Astrocyte of the spinal cord (primary cell): ENCODE data around the gene KIF17.

Source experiments
- DNase-seq: peaks from one replicate; pipeline ENCODE4 v3.0.0; 2011; ENCODE audit warnings: low read depth, low spot score
- H3K4me3 ChIP-seq: 2 replicates; pipeline ENCODE4 v1.5.1; 2011; ENCODE audit warnings: low read depth, mild to moderate bottlenecking, low read length, moderate library complexity
- in situ Hi-C: cut with HindIII; loops from 2 replicates; pipeline ENCODE4 v1.10.0; 2017; ENCODE audit warnings: low sequenced_read_pairs
- TF ChIP-seq, protein P1 (sequence below): IDR thresholded peaks from 2 replicates; pipeline ENCODE4 v1.5.1; 2012; ENCODE audit warnings: low read depth, mild to moderate bottlenecking, low read length, inconsistent platforms

The KIF17 gene

DNA sequence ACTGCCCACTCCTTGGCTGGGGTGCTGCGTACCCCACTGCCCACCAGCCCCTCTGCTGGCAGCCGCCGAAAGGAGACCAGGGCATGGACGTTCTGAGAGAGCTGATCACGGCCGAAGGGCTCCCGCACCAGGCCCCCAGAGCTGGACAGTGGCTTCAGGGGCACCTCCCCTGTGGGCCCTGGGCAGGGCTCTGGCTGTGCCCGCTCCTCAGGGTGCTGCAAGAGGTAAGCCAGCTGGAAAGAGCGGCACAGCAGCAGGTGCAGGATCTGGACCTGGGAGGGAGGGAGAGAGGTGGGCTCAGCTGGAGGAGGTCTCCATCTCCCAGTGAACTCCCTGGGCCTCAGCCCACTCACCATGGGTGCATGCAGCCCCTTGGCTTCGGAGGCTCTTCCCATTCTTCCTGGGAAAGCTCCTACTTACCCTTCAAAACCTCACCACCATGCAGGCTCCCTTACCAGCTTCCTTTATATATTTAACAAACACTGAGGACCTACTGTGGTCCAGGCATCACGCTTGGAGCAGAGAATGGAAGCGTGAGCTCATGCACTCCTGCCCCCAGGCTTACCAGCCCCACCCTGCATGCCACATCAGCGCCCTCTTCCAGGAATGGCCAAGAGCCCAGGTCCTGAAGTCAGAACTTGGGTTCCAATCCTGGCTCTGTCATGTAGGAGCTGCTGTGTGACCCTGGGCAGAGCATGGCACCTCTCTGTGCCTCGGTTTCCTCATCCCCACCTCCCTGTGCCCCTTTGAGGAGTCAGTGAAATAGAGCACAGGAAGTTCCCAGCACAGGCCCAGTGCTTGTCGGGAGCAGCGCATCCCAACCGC is 6.8 kb upstream of the KIF17 start:
- DNase-seq, result no peak
- TF ChIP-seq, protein P1, sequence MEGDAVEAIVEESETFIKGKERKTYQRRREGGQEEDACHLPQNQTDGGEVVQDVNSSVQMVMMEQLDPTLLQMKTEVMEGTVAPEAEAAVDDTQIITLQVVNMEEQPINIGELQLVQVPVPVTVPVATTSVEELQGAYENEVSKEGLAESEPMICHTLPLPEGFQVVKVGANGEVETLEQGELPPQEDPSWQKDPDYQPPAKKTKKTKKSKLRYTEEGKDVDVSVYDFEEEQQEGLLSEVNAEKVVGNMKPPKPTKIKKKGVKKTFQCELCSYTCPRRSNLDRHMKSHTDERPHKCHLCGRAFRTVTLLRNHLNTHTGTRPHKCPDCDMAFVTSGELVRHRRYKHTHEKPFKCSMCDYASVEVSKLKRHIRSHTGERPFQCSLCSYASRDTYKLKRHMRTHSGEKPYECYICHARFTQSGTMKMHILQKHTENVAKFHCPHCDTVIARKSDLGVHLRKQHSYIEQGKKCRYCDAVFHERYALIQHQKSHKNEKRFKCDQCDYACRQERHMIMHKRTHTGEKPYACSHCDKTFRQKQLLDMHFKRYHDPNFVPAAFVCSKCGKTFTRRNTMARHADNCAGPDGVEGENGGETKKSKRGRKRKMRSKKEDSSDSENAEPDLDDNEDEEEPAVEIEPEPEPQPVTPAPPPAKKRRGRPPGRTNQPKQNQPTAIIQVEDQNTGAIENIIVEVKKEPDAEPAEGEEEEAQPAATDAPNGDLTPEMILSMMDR, result no peak
- in situ Hi-C loops, result no loop called here
- H3K4me3 ChIP-seq, result no peak overlapping the region

DNA sequence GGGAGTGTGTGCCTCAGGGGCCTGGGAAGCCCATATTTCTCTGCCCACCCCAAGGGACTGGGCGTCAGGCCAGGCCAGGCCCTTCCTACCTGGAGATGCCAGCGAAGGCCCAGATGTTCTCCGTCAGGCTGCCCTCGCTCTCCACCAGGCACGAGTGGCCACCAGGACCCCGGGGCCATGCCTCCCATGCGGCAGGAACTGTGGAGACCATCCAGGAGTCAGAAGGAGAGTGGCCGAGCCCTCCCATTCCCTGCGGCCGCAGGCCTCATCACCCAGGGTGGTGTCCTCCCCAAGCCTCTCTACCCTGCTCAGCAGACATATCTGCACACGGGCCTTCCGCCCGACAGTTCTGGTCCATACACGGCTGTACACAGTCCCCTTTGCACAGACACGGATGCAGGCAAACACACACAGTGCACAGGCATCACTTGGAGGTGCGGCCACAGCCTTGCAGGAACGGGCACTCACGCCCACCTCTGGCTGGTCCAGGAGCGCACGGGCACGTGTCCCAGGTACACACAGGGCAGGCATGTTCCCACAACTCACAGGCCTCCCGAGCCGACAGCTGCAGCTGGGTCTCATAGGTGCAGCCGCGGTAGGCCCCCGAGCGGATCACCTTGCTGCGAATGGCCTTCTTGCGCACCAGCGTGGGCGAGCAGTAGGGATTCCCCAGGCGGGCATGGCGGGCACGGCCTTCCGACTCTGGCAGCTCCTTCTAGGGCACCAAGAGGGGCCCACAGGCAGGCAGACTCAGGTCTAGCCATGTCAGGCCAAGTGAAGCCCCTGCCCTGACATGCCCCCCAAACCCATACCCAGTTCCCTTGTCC is 5.9 kb upstream of the KIF17 start:
- no peak overlapping the region for H3K4me3 ChIP-seq
- in situ Hi-C loops, result no loop called here
- no peak for DNase-seq
- TF ChIP-seq, protein P1, result no peak

DNA sequence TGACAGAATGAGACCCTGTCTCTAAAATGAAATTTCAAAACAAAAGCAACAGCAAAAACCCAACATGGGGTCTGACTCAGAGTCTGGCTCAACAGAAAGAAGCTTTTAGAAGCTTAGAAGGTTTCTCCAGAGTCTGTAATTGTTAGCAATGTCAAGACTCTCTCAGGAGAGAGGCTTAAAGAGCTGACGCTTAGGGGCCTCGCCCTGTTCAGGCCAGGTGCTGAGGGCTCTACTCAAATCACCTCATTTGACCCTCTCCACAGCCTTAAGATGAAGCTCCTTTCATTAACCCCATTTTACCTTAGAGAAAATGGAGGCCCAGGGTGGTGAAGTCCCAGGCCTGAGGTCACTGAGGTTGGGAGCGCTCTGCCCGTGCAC is 5.3 kb upstream of the KIF17 start:
- TF ChIP-seq, protein P1, result no peak
- peak; percentile 45 for DNase-seq
- no peak overlapping the region for H3K4me3 ChIP-seq
- in situ Hi-C loops, result no loop called here

DNA sequence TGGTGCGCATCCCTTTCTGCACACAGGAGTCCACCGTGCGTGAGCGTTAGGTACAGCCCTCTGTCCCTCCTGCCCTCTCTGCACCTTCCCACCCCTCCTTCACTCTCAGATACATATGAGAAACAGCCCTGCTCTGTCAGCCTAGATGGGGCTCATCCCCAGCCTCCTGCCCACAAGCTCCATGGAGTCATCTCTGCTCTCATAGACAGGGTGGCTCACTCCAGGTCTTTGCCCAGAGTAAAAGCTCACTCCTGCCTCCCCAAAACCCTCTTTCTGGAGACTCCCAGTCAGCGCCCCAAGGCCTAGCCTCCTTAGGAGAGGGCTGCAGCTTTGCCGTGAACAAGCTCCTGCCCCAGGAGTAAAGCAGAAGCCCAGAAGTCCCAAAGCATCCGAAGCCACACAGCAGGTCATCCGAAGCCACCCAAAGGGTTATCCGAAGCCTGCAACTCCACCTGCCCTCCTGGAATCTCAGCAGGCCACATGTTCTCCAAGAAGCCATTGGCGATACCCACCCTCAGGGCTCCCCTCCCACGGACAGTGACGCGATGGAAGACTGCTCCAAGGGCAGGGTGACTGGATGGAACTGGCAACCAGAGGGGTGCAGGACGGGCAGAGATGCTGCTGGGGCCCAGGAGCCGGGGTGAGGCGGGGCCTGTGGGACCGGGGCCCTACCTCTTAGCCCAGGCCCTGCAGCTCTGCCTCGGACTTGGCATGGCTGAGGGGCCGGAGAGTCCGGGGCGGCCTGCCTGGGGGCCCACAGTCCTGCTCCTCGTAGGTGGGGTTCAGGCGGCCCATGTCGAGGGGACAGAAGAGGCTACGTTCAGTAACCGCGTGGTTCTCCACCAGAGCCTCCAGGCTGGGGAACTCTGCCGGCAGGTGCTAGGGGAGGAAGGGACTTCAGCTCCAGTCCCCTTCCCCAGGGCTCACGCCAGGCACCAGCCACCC is 3.6 kb upstream of the KIF17 start:
- TF ChIP-seq, protein P1, result no peak
- DNase-seq, result no peak
- no peak overlapping the region for H3K4me3 ChIP-seq
- in situ Hi-C loops, result no loop called here

DNA sequence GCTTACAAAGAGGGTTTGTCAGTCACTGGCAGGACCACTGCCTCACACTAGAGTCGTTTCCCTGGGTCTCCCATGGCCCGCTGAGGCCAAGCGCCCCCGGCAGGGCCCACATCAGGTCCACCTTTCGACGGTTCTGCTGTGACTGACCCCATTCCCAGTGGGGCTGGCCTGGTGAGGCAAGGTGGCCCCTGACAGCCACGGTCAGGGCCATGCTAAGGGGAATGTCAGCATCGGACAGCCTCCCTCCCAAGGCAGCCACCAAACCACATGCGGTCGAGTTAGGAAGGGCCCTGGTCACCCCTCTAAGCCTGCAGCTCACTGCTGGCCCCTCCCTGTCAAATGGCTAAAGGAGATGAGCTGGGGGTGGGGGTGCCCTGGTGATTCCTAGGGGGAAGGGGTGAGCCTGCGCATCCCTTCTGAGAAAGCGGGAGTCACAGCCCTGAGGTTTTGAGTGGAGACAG is 2.9 kb upstream of the KIF17 start:
- no peak for DNase-seq
- TF ChIP-seq, protein P1, result no peak
- H3K4me3 ChIP-seq, result no peak overlapping the region
- in situ Hi-C loops, result no loop called here

DNA sequence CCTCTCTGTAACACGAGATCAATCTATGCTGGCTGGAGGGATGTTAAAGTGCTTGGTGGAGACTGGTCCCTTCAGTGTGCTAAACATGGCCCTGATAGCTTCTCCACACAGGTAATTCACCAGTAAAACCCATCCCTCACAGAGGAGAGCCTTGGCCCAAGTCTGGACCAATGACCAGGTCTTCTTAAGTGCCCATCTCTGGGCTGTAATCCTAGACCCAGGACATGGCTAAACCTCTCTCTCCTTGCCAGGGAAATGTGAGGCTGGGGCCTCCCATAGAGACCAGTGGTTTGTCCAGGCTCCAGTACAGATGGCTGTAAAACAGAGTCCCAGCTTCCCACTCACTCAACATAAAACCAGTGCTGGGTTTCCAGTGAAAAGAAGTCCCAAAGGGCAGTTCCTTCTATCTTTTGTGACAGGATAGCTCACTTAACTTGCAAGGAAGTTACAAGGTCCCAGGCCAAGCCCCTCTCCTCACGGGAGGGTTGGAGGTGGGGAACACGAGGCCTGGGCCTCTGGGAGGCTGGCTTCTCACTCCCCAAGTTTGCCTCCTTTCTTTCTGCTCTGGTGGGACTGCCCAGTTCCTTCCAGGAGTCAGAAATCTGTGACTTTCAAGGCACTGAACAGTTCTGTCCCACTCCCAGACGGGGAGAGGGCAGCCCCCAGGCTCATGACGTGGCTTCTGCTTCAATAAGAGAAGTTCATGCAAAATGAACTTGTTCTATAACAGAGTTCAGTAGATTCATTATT is 2.2 kb upstream of the KIF17 start:
- in situ Hi-C loops, result no loop called here
- no peak overlapping the region for H3K4me3 ChIP-seq
- no peak for DNase-seq
- TF ChIP-seq, protein P1, result no peak
